Measurements from ENCODE around the gene HOXB9.

GRCh38 chr17:48640858-48641180, 14.7 kb upstream of the HOXB9 start:
- TF ChIP-seq, protein P1, sequence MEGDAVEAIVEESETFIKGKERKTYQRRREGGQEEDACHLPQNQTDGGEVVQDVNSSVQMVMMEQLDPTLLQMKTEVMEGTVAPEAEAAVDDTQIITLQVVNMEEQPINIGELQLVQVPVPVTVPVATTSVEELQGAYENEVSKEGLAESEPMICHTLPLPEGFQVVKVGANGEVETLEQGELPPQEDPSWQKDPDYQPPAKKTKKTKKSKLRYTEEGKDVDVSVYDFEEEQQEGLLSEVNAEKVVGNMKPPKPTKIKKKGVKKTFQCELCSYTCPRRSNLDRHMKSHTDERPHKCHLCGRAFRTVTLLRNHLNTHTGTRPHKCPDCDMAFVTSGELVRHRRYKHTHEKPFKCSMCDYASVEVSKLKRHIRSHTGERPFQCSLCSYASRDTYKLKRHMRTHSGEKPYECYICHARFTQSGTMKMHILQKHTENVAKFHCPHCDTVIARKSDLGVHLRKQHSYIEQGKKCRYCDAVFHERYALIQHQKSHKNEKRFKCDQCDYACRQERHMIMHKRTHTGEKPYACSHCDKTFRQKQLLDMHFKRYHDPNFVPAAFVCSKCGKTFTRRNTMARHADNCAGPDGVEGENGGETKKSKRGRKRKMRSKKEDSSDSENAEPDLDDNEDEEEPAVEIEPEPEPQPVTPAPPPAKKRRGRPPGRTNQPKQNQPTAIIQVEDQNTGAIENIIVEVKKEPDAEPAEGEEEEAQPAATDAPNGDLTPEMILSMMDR (IDR thresholded peaks at IDR 0.05): no peak
- TF ChIP-seq POLR2A (IDR thresholded peaks at IDR 0.05): no peak
